A549 (cell line): ENCODE results near the gene TCEA3. TPM values are rescaled to one million over a fixed set of nuclear protein-coding genes. Genes with fewer than 3 reads are reported as not detected.

Source experiments
- ATAC-seq, 2 experiments: fragments of 200-7000 bp in 1 of 2; fragments of >200 bp in 1 of 2; cut with Nextera tagmentation in 1 of 2; cut with Tn5 transposase in 1 of 2; 3 replicates each; pipeline versions ENCODE4 v1.8.0 to v1.9.1; 2018 to 2020; ENCODE audit warnings: mild to moderate bottlenecking in 1 of 2, moderate library complexity in 1 of 2
- CTCF ChIA-PET: fragments of 300-600 bp; sonication (Branson Sonifier 250); formaldehyde crosslinking; extraction: SDS; loops from one replicate; lab custom pipeline; 2021; ENCODE audit warnings: antibody characterized with exemption, inconsistent platforms; lab: Yijun Ruan, JAX
- POLR2A ChIA-PET: fragments of 350-600 bp; formaldehyde crosslinking; extraction: SDS; loops from one replicate; lab custom pipeline; 2021; ENCODE audit warnings: antibody characterized with exemption, inconsistent platforms; lab: Yijun Ruan, JAX
- DNase-seq, 2 experiments: peaks; one replicate each; pipeline versions ENCODE4 v3.0.0 to v3.0.0-alpha.2; 2011 to 2016; ENCODE audit warnings: low read depth in 1 of 2, low spot score in 1 of 2
- FAIRE-seq: peaks from 2 replicates; lab custom pipeline; 2011; peaks lifted over from hg19 to GRCh38; lab: Jason Lieb, UNC
- H3K27ac ChIP-seq, 2 experiments: fragments of >200 bp; sonication (Bioruptor Twin); formaldehyde crosslinking; 3 replicates each; pipeline ENCODE4 v1.5.1; 2016 to 2017
- H3K4me1 ChIP-seq: fragments of >200 bp; sonication (Bioruptor Twin); formaldehyde crosslinking; 3 replicates; pipeline ENCODE4 v1.6.1; 2016
- H3K4me2 ChIP-seq: fragments of >200 bp; sonication (Bioruptor Twin); formaldehyde crosslinking; 3 replicates; pipeline ENCODE4 v1.6.1; 2016
- H3K4me3 ChIP-seq: fragments of >200 bp; sonication (Bioruptor Twin); formaldehyde crosslinking; 3 replicates; pipeline ENCODE4 v1.5.1; 2016
- H3K9me3 ChIP-seq: fragments of >200 bp; sonication (Bioruptor Twin); formaldehyde crosslinking; 3 replicates; pipeline ENCODE4 v1.6.1; 2016
- BHLHE40 ChIP-seq: IDR thresholded peaks from 2 replicates; pipeline ENCODE4 v1.6.1; 2012; ENCODE audit warnings: low read depth, low read length, inconsistent platforms
- CEBPB ChIP-seq, 2 experiments: fragments of >200 bp in 1 of 2; sonication (Bioruptor Twin) in 1 of 2; formaldehyde crosslinking in 1 of 2; IDR thresholded peaks; 2 replicates each; pipeline ENCODE4 v1.6.1; 2012 to 2016
- CHD4 ChIP-seq: fragments of 200-600 bp; sonication (generic); IDR thresholded peaks from 2 replicates; pipeline ENCODE4 v1.6.1; 2016; ENCODE audit warnings: antibody characterized with exemption, mild to moderate bottlenecking, borderline replicate concordance
- EP300 ChIP-seq, 2 experiments: fragments of >200 bp; sonication (Bioruptor Twin); formaldehyde crosslinking; IDR thresholded peaks; 2 replicates in 1 of 2; 3 replicates in 1 of 2; pipeline ENCODE4 v1.6.1; 2016 to 2017
- ESRRA ChIP-seq: fragments of 150-350 bp; IDR thresholded peaks from 2 replicates; pipeline ENCODE4 v1.6.1; 2014; ENCODE audit warnings: mild to moderate bottlenecking, low read length, borderline replicate concordance
- FOSB ChIP-seq: fragments of 250-450 bp; sonication (Bioruptor Pico); IDR thresholded peaks from 2 replicates; pipeline ENCODE4 v1.5.0; 2020; ENCODE audit warnings: mild to moderate bottlenecking, moderate library complexity
- FOXS1 ChIP-seq: fragments of 250-450 bp; sonication (Bioruptor Pico); IDR thresholded peaks from 2 replicates; pipeline ENCODE4 v1.5.0; 2020; ENCODE audit warnings: mild to moderate bottlenecking, moderate library complexity
- GATA3 ChIP-seq: IDR thresholded peaks from 2 replicates; pipeline ENCODE4 v1.6.1; 2012; ENCODE audit warnings: borderline replicate concordance
- HOXA7 ChIP-seq: fragments of 250-450 bp; sonication (Bioruptor Pico); IDR thresholded peaks from 2 replicates; pipeline ENCODE4 v1.5.0; 2020; ENCODE audit warnings: mild to moderate bottlenecking, moderate library complexity
- JUNB ChIP-seq: fragments of >200 bp; sonication (Bioruptor Twin); formaldehyde crosslinking; IDR thresholded peaks from 2 replicates; pipeline ENCODE4 v1.6.1; 2016
- KDM5A ChIP-seq: fragments of 200-600 bp; sonication (generic); IDR thresholded peaks from 2 replicates; pipeline ENCODE4 v1.6.1; 2016; ENCODE audit warnings: antibody characterized with exemption, mild to moderate bottlenecking
- NFE2L2 ChIP-seq: fragments of 150-350 bp; conservative IDR thresholded peaks from 2 replicates; pipeline ENCODE4 v1.6.1; 2014; ENCODE audit warnings: low read length
- POLR2A ChIP-seq: IDR thresholded peaks from 2 replicates; pipeline ENCODE4 v1.6.1; 2012; ENCODE audit warnings: mild to moderate bottlenecking, low read length
- RAD21 ChIP-seq, 2 experiments: fragments of >200 bp in 1 of 2; sonication (Bioruptor Twin) in 1 of 2; formaldehyde crosslinking in 1 of 2; IDR thresholded peaks in 1 of 2; conservative IDR thresholded peaks in 1 of 2; 2 replicates in 1 of 2; 3 replicates in 1 of 2; pipeline ENCODE4 v1.6.1; 2012 to 2018; ENCODE audit warnings: inconsistent platforms in 1 of 2
- RCOR1 ChIP-seq: fragments of 150-350 bp; IDR thresholded peaks from 2 replicates; pipeline ENCODE4 v1.6.1; 2014; ENCODE audit warnings: antibody characterized with exemption, low read length, low read depth
- SMC3 ChIP-seq: fragments of >200 bp; sonication (Bioruptor Twin); formaldehyde crosslinking; IDR thresholded peaks from 3 replicates; pipeline ENCODE4 v1.6.1; 2018; ENCODE audit warnings: inconsistent platforms
- TFCP2L1 ChIP-seq: fragments of 250-450 bp; sonication (Bioruptor Pico); IDR thresholded peaks from 2 replicates; pipeline ENCODE4 v1.5.0; 2021; ENCODE audit warnings: mild to moderate bottlenecking
- TP53 ChIP-seq: fragments of 250-450 bp; sonication (Bioruptor Pico); IDR thresholded peaks from 2 replicates; pipeline ENCODE4 v1.5.0; 2021; ENCODE audit warnings: mild to moderate bottlenecking, moderate library complexity
- ZSCAN20 ChIP-seq: fragments of 250-450 bp; sonication (Bioruptor Pico); IDR thresholded peaks from 2 replicates; pipeline ENCODE4 v1.8.0; 2022; ENCODE audit warnings: mild to moderate bottlenecking, moderate library complexity
- WGBS: methylation state at CpG from one replicate; pipeline ENCODE4 v1.1.6; 2017; ENCODE audit errors: missing lambda C conversion rate; 5-methylcytosine and 5-hydroxymethylcytosine counted together
- polyA plus RNA-seq, 4 experiments: library from polyadenylated mRNA; depleted of rRNA in 3 of 4; stranded (reverse); fragments of >200 nt; fragmentation: RNase III in 1 of 4; extraction: RNeasy Plus Mini Kit Qiagen cat#74134 plus additional on column Dnase treatment in 1 of 4; gene quantifications; 2 replicates in 3 of 4; 3 replicates in 1 of 4; pipeline ENCODE4 v1.2.3, GENCODE V29; 2011 to 2017
- TF ChIP-seq, protein P1 (sequence below): IDR thresholded peaks from 2 replicates; pipeline ENCODE4 v1.6.1; 2012
- TF ChIP-seq, protein P2 (sequence below): IDR thresholded peaks from 2 replicates; pipeline ENCODE4 v1.6.1; 2012; ENCODE audit warnings: low read depth, borderline replicate concordance
- TF ChIP-seq, protein P3 (sequence below): fragments of 250-450 bp; sonication (Bioruptor Pico); IDR thresholded peaks from 2 replicates; pipeline ENCODE4 v1.5.0; 2020; ENCODE audit warnings: low read depth, mild to moderate bottlenecking, moderate library complexity
- TF ChIP-seq, protein P4 (sequence below): IDR thresholded peaks from 2 replicates; pipeline ENCODE4 v1.6.1; 2012
- TF ChIP-seq, protein P5 (sequence below): fragments of >200 bp; sonication (Bioruptor Twin); formaldehyde crosslinking; IDR thresholded peaks from 3 replicates; pipeline ENCODE4 v1.5.1; 2016
- TF ChIP-seq, protein P6 (sequence below): fragments of 150-350 bp; IDR thresholded peaks from 2 replicates; pipeline ENCODE4 v1.6.1; 2014; ENCODE audit warnings: low read depth, mild to moderate bottlenecking, low read length

The TCEA3 gene
- polyA plus RNA-seq, 2 of the 4 experiments (the other 2 are of a cell fraction), result 0.58 TPM

DNA sequence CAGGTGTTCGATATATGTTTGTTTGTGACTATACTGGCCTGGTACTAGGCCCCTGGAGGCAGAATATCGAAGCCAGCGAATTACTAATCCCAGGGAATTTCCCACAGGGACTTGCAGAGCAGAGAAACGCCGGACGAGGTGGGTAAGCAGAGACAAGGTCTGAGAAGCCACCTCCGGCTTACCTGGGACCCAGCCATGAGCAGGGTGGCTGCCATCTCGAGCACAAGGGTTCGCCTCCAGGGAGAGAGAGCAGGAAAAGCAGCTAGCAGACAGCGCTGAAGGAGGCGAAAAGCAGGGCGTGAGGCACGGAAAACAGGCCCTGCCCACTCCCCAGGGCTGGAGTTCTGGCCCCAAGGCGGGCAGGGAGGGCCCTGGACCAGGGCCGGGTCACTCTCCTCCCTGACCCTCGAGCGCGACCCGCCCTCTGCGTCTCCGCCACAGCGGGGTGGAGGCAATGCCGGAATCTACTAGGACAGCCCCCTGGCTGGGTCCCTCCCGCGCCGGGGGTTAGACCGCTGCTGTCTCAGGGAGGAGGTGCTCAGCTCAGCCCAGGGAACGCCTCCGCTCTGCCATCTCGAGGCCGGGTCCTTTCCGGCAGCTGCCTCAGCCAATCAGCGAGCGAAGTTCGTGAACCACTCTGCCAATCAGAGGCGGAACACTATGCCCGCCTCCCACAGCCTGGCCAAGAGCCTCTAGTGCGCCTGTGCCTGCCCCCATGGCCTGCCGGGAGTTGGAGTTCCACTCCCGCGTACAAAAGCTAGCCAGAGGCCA lies 56.6 kb downstream of the TCEA3 start (continued):
- TF ChIP-seq, protein P1, sequence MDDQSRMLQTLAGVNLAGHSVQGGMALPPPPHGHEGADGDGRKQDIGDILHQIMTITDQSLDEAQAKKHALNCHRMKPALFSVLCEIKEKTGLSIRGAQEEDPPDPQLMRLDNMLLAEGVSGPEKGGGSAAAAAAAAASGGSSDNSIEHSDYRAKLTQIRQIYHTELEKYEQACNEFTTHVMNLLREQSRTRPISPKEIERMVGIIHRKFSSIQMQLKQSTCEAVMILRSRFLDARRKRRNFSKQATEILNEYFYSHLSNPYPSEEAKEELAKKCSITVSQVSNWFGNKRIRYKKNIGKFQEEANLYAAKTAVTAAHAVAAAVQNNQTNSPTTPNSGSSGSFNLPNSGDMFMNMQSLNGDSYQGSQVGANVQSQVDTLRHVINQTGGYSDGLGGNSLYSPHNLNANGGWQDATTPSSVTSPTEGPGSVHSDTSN, result peak; percentile 74
- TF ChIP-seq, protein P2, sequence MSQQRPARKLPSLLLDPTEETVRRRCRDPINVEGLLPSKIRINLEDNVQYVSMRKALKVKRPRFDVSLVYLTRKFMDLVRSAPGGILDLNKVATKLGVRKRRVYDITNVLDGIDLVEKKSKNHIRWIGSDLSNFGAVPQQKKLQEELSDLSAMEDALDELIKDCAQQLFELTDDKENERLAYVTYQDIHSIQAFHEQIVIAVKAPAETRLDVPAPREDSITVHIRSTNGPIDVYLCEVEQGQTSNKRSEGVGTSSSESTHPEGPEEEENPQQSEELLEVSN, result no peak
- no peak for TF ChIP-seq TP53
- TF ChIP-seq, protein P3, sequence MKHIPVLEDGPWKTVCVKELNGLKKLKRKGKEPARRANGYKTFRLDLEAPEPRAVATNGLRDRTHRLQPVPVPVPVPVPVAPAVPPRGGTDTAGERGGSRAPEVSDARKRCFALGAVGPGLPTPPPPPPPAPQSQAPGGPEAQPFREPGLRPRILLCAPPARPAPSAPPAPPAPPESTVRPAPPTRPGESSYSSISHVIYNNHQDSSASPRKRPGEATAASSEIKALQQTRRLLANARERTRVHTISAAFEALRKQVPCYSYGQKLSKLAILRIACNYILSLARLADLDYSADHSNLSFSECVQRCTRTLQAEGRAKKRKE, result no peak
- no peak for TF ChIP-seq CEBPB (IDR thresholded peaks at IDR 0.05)
- TF ChIP-seq NFE2L2, result no peak
- no peak for TF ChIP-seq FOXS1 (CRISPR knock-in tag)

DNA sequence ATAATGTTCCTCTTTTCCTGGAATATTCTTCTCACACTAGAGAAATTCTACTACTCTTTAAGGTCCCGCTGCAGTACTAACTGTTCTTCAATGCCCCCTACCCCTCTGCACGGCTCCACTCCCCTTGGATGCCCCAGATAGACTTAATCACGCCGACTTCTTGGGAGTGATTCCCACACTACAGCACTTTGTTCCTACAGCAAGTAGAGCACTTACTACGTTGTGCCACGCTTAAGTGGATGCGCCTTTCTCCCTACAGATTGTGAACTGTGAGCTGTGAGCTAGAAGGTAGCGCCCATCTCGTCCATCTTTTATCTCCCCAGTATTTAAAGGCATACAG lies 57.1 kb downstream of the TCEA3 start:
- ChIA-PET CTCF (interaction anchor here (1.2 to 2.2 kb wide), 3 partner anchors 22 to 74 kb away, joined by 4 to 9 read pairs (median 9); partner anchors contain the start of gene HNRNPR), POLR2A (interaction anchor here (3.1 kb wide), 1 partner anchor 23 kb away, joined by 33 read pairs; the partner anchor contains the start of gene HNRNPR)
- ATAC-seq, result no peak
- Histone ChIP-seq H3K4me1 (peaks cover 17% of the 10 kb centered on the region), H3K9me3 (peaks cover 44% of the 10 kb centered on the region), H3K27ac (peak overlapping the region; percentile 98 to 99), H3K4me2 (peak overlapping the region; percentile 68), H3K4me3 (peak overlapping the region; percentile 87)
- WGBS, result 51% methylated on average over 9 of the region's 9 CpGs
- TF ChIP-seq RAD21 (conservative IDR thresholded peaks at IDR 0.05 in 1 of 2, IDR thresholded peaks at IDR 0.05 in 1 of 2) (no peak), TFCP2L1 (no peak), CHD4 (no peak), RCOR1 (no peak), JUNB (no peak), GATA3 (no peak), HOXA7 (CRISPR knock-in tag) (no peak), ESRRA (no peak), ZSCAN20 (CRISPR knock-in tag) (no peak), POLR2A (no peak), BHLHE40 (no peak)
- TF ChIP-seq, protein P4, sequence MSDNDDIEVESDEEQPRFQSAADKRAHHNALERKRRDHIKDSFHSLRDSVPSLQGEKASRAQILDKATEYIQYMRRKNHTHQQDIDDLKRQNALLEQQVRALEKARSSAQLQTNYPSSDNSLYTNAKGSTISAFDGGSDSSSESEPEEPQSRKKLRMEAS, result no peak
- TF ChIP-seq, protein P5, sequence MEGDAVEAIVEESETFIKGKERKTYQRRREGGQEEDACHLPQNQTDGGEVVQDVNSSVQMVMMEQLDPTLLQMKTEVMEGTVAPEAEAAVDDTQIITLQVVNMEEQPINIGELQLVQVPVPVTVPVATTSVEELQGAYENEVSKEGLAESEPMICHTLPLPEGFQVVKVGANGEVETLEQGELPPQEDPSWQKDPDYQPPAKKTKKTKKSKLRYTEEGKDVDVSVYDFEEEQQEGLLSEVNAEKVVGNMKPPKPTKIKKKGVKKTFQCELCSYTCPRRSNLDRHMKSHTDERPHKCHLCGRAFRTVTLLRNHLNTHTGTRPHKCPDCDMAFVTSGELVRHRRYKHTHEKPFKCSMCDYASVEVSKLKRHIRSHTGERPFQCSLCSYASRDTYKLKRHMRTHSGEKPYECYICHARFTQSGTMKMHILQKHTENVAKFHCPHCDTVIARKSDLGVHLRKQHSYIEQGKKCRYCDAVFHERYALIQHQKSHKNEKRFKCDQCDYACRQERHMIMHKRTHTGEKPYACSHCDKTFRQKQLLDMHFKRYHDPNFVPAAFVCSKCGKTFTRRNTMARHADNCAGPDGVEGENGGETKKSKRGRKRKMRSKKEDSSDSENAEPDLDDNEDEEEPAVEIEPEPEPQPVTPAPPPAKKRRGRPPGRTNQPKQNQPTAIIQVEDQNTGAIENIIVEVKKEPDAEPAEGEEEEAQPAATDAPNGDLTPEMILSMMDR, result no peak
- FAIRE-seq, result no peak
- peak in 1 of 2 experiments; percentile 15 for DNase-seq

DNA sequence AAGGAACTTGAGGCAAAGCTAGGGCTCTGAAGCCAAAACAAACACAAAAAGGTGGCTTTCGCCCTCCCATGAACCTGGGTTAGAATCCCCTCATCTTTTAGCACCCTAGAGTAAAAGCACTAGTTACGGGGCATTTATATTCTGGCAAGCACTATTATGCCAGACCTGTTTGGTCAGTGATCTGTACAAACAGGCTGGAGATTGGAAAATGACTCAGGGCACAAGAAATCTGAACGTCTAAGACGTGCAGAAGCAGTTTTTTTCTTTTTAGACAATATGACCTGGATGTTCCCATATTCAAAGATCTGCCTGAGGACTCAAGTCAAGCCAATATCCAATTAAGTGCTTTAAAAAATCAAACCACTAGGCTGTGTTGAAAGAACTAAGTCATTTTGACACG lies 58.0 kb downstream of the TCEA3 start:
- peaks cover 17% of the 10 kb centered on the region for H3K4me1 ChIP-seq
- no peak for TF ChIP-seq KDM5A
- TF ChIP-seq ESRRA, result no peak
- TF ChIP-seq, protein P4, result no peak
- TF ChIP-seq ZSCAN20 (CRISPR knock-in tag), result no peak
- no peak for TF ChIP-seq EP300 (IDR thresholded peaks at IDR 0.05)
- TF ChIP-seq, protein P6, sequence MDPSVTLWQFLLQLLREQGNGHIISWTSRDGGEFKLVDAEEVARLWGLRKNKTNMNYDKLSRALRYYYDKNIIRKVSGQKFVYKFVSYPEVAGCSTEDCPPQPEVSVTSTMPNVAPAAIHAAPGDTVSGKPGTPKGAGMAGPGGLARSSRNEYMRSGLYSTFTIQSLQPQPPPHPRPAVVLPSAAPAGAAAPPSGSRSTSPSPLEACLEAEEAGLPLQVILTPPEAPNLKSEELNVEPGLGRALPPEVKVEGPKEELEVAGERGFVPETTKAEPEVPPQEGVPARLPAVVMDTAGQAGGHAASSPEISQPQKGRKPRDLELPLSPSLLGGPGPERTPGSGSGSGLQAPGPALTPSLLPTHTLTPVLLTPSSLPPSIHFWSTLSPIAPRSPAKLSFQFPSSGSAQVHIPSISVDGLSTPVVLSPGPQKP, result no peak
- no peak for TF ChIP-seq JUNB
- no peak for TF ChIP-seq SMC3
- no peak for TF ChIP-seq FOSB (CRISPR knock-in tag)
- no peak for TF ChIP-seq POLR2A
- TF ChIP-seq, all 56 proteins: peak for 0
- FAIRE-seq, result no peak
- Histone ChIP-seq H3K4me2 (no peak overlapping the region), H3K27ac (no peak overlapping the region), H3K4me3 (no peak overlapping the region), H3K9me3 (peaks cover 52% of the 10 kb centered on the region)
- ChIA-PET CTCF (interaction anchor here (1.3 to 2.2 kb wide), 2 partner anchors 21 to 27 kb away, joined by 3 to 9 read pairs; partner anchors contain the start of gene HNRNPR), POLR2A (interaction anchor here (3.1 kb wide), 1 partner anchor 22 kb away, joined by 33 read pairs; the partner anchor contains the start of gene HNRNPR)
- no peak for ATAC-seq
- no peak for DNase-seq
- WGBS, result 96% methylated on average over 5 of the region's 5 CpGs
